Neuron (in vitro differentiated cells): ENCODE results near the gene OGT.

Experiments
- H2AFZ ChIP-seq: one replicate; pipeline ENCODE4 v1.6.1; 2013; ENCODE audit warnings: low read depth, mild to moderate bottlenecking, inconsistent platforms, low read length, moderate library complexity
- H3K27me3 ChIP-seq: one replicate; pipeline ENCODE4 v1.6.1; 2013; ENCODE audit warnings: low read length; ENCODE audit not compliant: insufficient read depth
- H3K36me3 ChIP-seq: one replicate; pipeline ENCODE4 v1.6.1; 2013; ENCODE audit warnings: low read length; ENCODE audit not compliant: insufficient read depth
- H3K4me1 ChIP-seq: one replicate; pipeline ENCODE4 v1.6.1; 2013; ENCODE audit warnings: low read length; ENCODE audit not compliant: insufficient read depth
- H3K4me3 ChIP-seq: 2 replicates; pipeline ENCODE4 v1.5.1; 2013; ENCODE audit warnings: mild to moderate bottlenecking, low read length, moderate library complexity
- H3K9me3 ChIP-seq: one replicate; pipeline ENCODE4 v1.6.1; 2013; ENCODE audit warnings: low read length

OGT gene

GRCh38 chrX:71622576-71623450, 89.9 kb downstream of the OGT start:
- Histone ChIP-seq H3K9me3 (no peaks in the 10 kb centered on the region), H2AFZ (no peak overlapping the region), H3K4me3 (no peak overlapping the region), H3K36me3 (no peaks in the 10 kb centered on the region), H3K4me1 (no peaks in the 10 kb centered on the region), H3K27me3 (no peaks in the 10 kb centered on the region)

GRCh38 chrX:71623714-71624113, 90.8 kb downstream of the OGT start:
- Histone ChIP-seq H2AFZ (no peak overlapping the region), H3K4me3 (no peak overlapping the region)

GRCh38 chrX:71625471-71625870, 92.6 kb downstream of the OGT start:
- Histone ChIP-seq H3K36me3 (no peaks in the 10 kb centered on the region), H3K27me3 (peaks cover 4% of the 10 kb centered on the region), H3K9me3 (no peaks in the 10 kb centered on the region), H2AFZ (no peak overlapping the region), H3K4me1 (no peaks in the 10 kb centered on the region), H3K4me3 (no peak overlapping the region)

More at GRCh38 chrX:71623714-71624113, 90.8 kb downstream of the OGT start:
- no peaks in the 10 kb centered on the region for H3K4me1 ChIP-seq
- H3K36me3 ChIP-seq, result no peaks in the 10 kb centered on the region
- H3K9me3 ChIP-seq, result no peaks in the 10 kb centered on the region
- H3K27me3 ChIP-seq, result no peaks in the 10 kb centered on the region
